Measurements from ENCODE around the gene DNAJB9.

Gene DNAJB9

GRCh38 chr7:108568801-108569380 is 783 bp upstream of the DNAJB9 start (continued):
- TF ChIP-seq ZNF843 (tag by site-specific recombination; IDR thresholded peaks at IDR 0.05) (peak; percentile 13; the same call in 1 of the 2 replicates), ZNF692 (tag by site-specific recombination; IDR thresholded peaks at IDR 0.05) (peak; percentile 34; the same call in 1 of the 2 replicates), BCL6B (tag by site-specific recombination; IDR thresholded peaks at IDR 0.05) (no peak), KLF1 (tag by site-specific recombination; IDR thresholded peaks at IDR 0.05) (no peak)

GRCh38 chr7:108570146-108570755 is 577 bp downstream of the DNAJB9 start:
- ChIA-PET POLR2A (interaction anchor here (1.0 to 2.0 kb wide), 9 partner anchors 9 to 212 kb away, joined by 3 to 42 read pairs (median 4); partner anchors contain the start of gene PNPLA8), CTCF (interaction anchor here (0.6 kb wide), 2 partner anchors 36 to 70 kb away, joined by 3 to 5 read pairs; no protein-coding TSS in a partner anchor)
- Histone ChIP-seq H3K4me1 (ENCODE audit: control insufficient read depth, insufficient read depth, low read length) (peaks cover 5% of the 10 kb centered on the region; the same call in 1 of the 2 replicates), H3K36me3 (ENCODE audit: control insufficient read depth in 2 of 2, insufficient read depth in 1 of 2, low read length in 2 of 2) (peaks cover 2 to 25% of the 10 kb centered on the region in 2 experiments; a peak in 2 of 3 replicates), H3K27ac (ENCODE audit: extremely low read depth, low read depth, low read length) (peak overlapping the region; percentile 80), H3K4me3 (ENCODE audit: low read depth, low read length) (peak overlapping the region; percentile 87), H3K9me3 (ENCODE audit: control insufficient read depth, insufficient read depth, low read depth, low read length) (no peaks in the 10 kb centered on the region)
- TF ChIP-seq ZNF211 (tag by site-specific recombination; IDR thresholded peaks at IDR 0.05; ENCODE audit: low read depth), result no peak
- TF ChIP-seq ZNF112 (tag by site-specific recombination; IDR thresholded peaks at IDR 0.05), result no peak
- TF ChIP-seq ZEB2 (tag by site-specific recombination; IDR thresholded peaks at IDR 0.05), result 0 out of 2 replicates have a peak, but pooled peaks have one; percentile 13
- TF ChIP-seq ZNF335 (tag by site-specific recombination; conservative IDR thresholded peaks at IDR 0.05), result peak; percentile 75
- TF ChIP-seq ZNF146 (tag by site-specific recombination; IDR thresholded peaks at IDR 0.05), result no peak
- no peak for TF ChIP-seq ZNF701 (tag by site-specific recombination; IDR thresholded peaks at IDR 0.05)
- peak; percentile 77 for TF ChIP-seq PRDM10 (tag by site-specific recombination; IDR thresholded peaks at IDR 0.05)
- no peak for TF ChIP-seq ZNF18 (tag by site-specific recombination; IDR thresholded peaks at IDR 0.05)
- 0 out of 2 replicates have a peak, but pooled peaks have one; percentile 43 for TF ChIP-seq PRDM1 (tag by site-specific recombination; IDR thresholded peaks at IDR 0.05)
- peak; percentile 65; the same call in 1 of the 2 replicates for TF ChIP-seq ZNF600 (tag by site-specific recombination; IDR thresholded peaks at IDR 0.05)
- no peak for TF ChIP-seq ZNF202 (tag by site-specific recombination; IDR thresholded peaks at IDR 0.05; ENCODE audit: borderline replicate concordance)
- TF ChIP-seq CTCF (tag by site-specific recombination; IDR thresholded peaks at IDR 0.05), result 0 out of 2 replicates have a peak, but pooled peaks have one; percentile 5
- peak; percentile 24; the same call in 1 of the 2 replicates for TF ChIP-seq ZNF561 (tag by site-specific recombination; IDR thresholded peaks at IDR 0.05; ENCODE audit: borderline replicate concordance)
- no peak for TF ChIP-seq GLIS2 (tag by site-specific recombination; IDR thresholded peaks at IDR 0.05)
- no peak for TF ChIP-seq ZNF670 (tag by site-specific recombination; IDR thresholded peaks at IDR 0.05; ENCODE audit: low read depth)
- no peak for TF ChIP-seq ZNF341 (tag by site-specific recombination; IDR thresholded peaks at IDR 0.05; ENCODE audit: low read depth)
- peak; percentile 3; the same call in 1 of the 2 replicates for TF ChIP-seq SP2 (tag by site-specific recombination; IDR thresholded peaks at IDR 0.05)
- TF ChIP-seq YY1 (tag by site-specific recombination; IDR thresholded peaks at IDR 0.05), result no peak
- TF ChIP-seq ZFP69B (tag by site-specific recombination; IDR thresholded peaks at IDR 0.05), result no peak
- no peak for TF ChIP-seq ZBTB6 (tag by site-specific recombination; IDR thresholded peaks at IDR 0.05)
